ENCODE results near the gene CTAG2. TPM values are rescaled to one million over a fixed set of nuclear protein-coding genes. Genes with fewer than 3 reads are reported as not detected.
"Not testable (repeated sequence)": the region's sequence is repeated elsewhere in the genome, so short reads cannot be mapped to it uniquely, and the experiment has no call there.

Gene CTAG2
- not detected for total RNA-seq (ENCODE audit: unreplicated experiment)
- long read RNA-seq: 0 reads

- H3K4me3 Mint-ChIP-seq (ENCODE audit: unreplicated experiment); H3K4me1 Mint-ChIP-seq (ENCODE audit: low read depth, unreplicated experiment); H3K27me3 Mint-ChIP-seq (ENCODE audit: unreplicated experiment); DNase-seq; H3K9me3 Mint-ChIP-seq (ENCODE audit: unreplicated experiment); H3K27ac Mint-ChIP-seq (ENCODE audit: unreplicated experiment); H3K36me3 Mint-ChIP-seq (ENCODE audit: unreplicated experiment): not testable (repeated sequence)
These were observed at the start of gene CTAG2 for GRCh38 chrX:154653413-154653812. TSS of gene CTAG2 (minus strand) at chrX:154653579. CDS start at chrX:154653515, 64 bp downstream.

GRCh38 chrX:154698630-154699248 lies 45.4 kb upstream of the CTAG2 start:
- Mint-ChIP-seq H3K27ac (ENCODE audit: unreplicated experiment) (no peak overlapping the region), H3K4me1 (ENCODE audit: low read depth, unreplicated experiment) (no peaks in the 10 kb centered on the region), H3K4me3 (ENCODE audit: unreplicated experiment) (no peak overlapping the region), H3K9me3 (ENCODE audit: unreplicated experiment) (no peaks in the 10 kb centered on the region), H3K27me3 (ENCODE audit: unreplicated experiment) (no peaks in the 10 kb centered on the region), H3K36me3 (ENCODE audit: unreplicated experiment) (no peaks in the 10 kb centered on the region)
- no peak for DNase-seq
- no peak for TF ChIP-seq CTCF (IDR thresholded peaks at IDR 0.05; ENCODE audit: partially characterized antibody, unreplicated experiment)

- DNase-seq: no peak
- Mint-ChIP-seq H3K4me1 (ENCODE audit: low read depth, unreplicated experiment) (no peaks in the 10 kb centered on the region), H3K27me3 (ENCODE audit: unreplicated experiment) (no peaks in the 10 kb centered on the region), H3K9me3 (ENCODE audit: unreplicated experiment) (peaks cover under 1% of the 10 kb centered on the region), H3K36me3 (ENCODE audit: unreplicated experiment) (peaks cover 4% of the 10 kb centered on the region), H3K27ac (ENCODE audit: unreplicated experiment) (no peak overlapping the region), H3K4me3 (ENCODE audit: unreplicated experiment) (no peak overlapping the region)
- TF ChIP-seq CTCF (IDR thresholded peaks at IDR 0.05; ENCODE audit: partially characterized antibody, unreplicated experiment): no peak
These were observed 43.3 kb upstream of the CTAG2 start for GRCh38 chrX:154696676-154697045.

GRCh38 chrX:154695911-154696675 lies 42.7 kb upstream of the CTAG2 start:
- Mint-ChIP-seq H3K27me3 (ENCODE audit: unreplicated experiment) (no peaks in the 10 kb centered on the region), H3K36me3 (ENCODE audit: unreplicated experiment) (peaks cover 7% of the 10 kb centered on the region), H3K4me1 (ENCODE audit: low read depth, unreplicated experiment) (no peaks in the 10 kb centered on the region), H3K4me3 (ENCODE audit: unreplicated experiment) (no peak overlapping the region), H3K27ac (ENCODE audit: unreplicated experiment) (no peak overlapping the region), H3K9me3 (ENCODE audit: unreplicated experiment) (peaks cover 1% of the 10 kb centered on the region)
- TF ChIP-seq CTCF (IDR thresholded peaks at IDR 0.05; ENCODE audit: partially characterized antibody, unreplicated experiment): no peak
- DNase-seq: no peak

- Mint-ChIP-seq H3K4me1 (ENCODE audit: low read depth, unreplicated experiment) (no peaks in the 10 kb centered on the region), H3K27ac (ENCODE audit: unreplicated experiment) (no peak overlapping the region), H3K36me3 (ENCODE audit: unreplicated experiment) (peaks cover 7% of the 10 kb centered on the region), H3K27me3 (ENCODE audit: unreplicated experiment) (no peaks in the 10 kb centered on the region), H3K9me3 (ENCODE audit: unreplicated experiment) (peaks cover 1% of the 10 kb centered on the region), H3K4me3 (ENCODE audit: unreplicated experiment) (no peak overlapping the region)
- no peak for TF ChIP-seq CTCF (IDR thresholded peaks at IDR 0.05; ENCODE audit: partially characterized antibody, unreplicated experiment)
- no peak for DNase-seq
These were observed 40.0 kb upstream of the CTAG2 start for GRCh38 chrX:154693394-154693793.

GRCh38 chrX:154690438-154690837 lies 37.1 kb upstream of the CTAG2 start:
- not testable (repeated sequence) for H3K4me1 Mint-ChIP-seq (ENCODE audit: low read depth, unreplicated experiment); H3K27ac Mint-ChIP-seq (ENCODE audit: unreplicated experiment); H3K27me3 Mint-ChIP-seq (ENCODE audit: unreplicated experiment); DNase-seq; H3K9me3 Mint-ChIP-seq (ENCODE audit: unreplicated experiment); H3K4me3 Mint-ChIP-seq (ENCODE audit: unreplicated experiment)
- H3K36me3 Mint-ChIP-seq (ENCODE audit: unreplicated experiment): peaks cover 10% of the 10 kb centered on the region

- H3K27ac Mint-ChIP-seq (ENCODE audit: unreplicated experiment); H3K27me3 Mint-ChIP-seq (ENCODE audit: unreplicated experiment); H3K9me3 Mint-ChIP-seq (ENCODE audit: unreplicated experiment); DNase-seq; H3K4me3 Mint-ChIP-seq (ENCODE audit: unreplicated experiment); H3K4me1 Mint-ChIP-seq (ENCODE audit: low read depth, unreplicated experiment): not testable (repeated sequence)
- peaks cover 21% of the 10 kb centered on the region for H3K36me3 Mint-ChIP-seq (ENCODE audit: unreplicated experiment)
These were observed 18.7 kb upstream of the CTAG2 start for GRCh38 chrX:154672084-154672483.

- not testable (repeated sequence) for H3K4me3 Mint-ChIP-seq (ENCODE audit: unreplicated experiment); H3K4me1 Mint-ChIP-seq (ENCODE audit: low read depth, unreplicated experiment); DNase-seq; H3K9me3 Mint-ChIP-seq (ENCODE audit: unreplicated experiment); H3K27ac Mint-ChIP-seq (ENCODE audit: unreplicated experiment); H3K27me3 Mint-ChIP-seq (ENCODE audit: unreplicated experiment)
- peaks cover 21% of the 10 kb centered on the region for H3K36me3 Mint-ChIP-seq (ENCODE audit: unreplicated experiment)
These were observed 17.5 kb upstream of the CTAG2 start for GRCh38 chrX:154670848-154671247.
